DOHH2 (cell line): Measurements from ENCODE around the gene NUTM1.

Source experiments
- EZH2phosphoT487 ChIP-seq: fragments of 200-600 bp; sonication (generic); IDR thresholded peaks from 2 replicates; pipeline ENCODE4 v1.6.1; 2017; ENCODE audit warnings: borderline replicate concordance, mild to moderate bottlenecking, antibody characterized with exemption, low read length, moderate library complexity, mixed read lengths
- TF ChIP-seq, protein P1 (sequence below): fragments of 200-600 bp; sonication (generic); IDR thresholded peaks from one replicate; pipeline ENCODE4 v1.5.1; 2014; ENCODE audit warnings: antibody characterized with exemption, mild to moderate bottlenecking, low read depth, low read length; ENCODE audit not compliant: poor library complexity, severe bottlenecking

DNA sequence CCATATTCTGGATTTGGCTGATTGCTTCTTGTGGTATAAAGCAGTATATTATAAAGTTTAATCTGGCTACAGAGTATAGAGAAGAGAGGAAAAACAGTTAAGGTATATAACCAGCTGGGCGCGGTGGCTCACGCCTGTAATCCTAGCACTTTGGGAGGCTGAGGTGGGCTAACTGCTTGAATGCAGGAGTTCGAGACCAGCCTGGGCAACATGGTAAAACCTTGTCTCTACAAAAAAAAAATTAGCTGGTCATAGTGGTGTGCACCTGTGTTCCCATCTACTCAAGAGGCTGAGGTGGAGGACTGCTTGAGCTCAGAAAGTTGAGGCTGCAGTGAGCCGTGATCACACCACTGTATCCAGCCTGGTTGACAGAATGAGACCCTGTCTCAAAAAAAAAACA is 12.8 kb upstream of the NUTM1 start:
- TF ChIP-seq, protein P1, sequence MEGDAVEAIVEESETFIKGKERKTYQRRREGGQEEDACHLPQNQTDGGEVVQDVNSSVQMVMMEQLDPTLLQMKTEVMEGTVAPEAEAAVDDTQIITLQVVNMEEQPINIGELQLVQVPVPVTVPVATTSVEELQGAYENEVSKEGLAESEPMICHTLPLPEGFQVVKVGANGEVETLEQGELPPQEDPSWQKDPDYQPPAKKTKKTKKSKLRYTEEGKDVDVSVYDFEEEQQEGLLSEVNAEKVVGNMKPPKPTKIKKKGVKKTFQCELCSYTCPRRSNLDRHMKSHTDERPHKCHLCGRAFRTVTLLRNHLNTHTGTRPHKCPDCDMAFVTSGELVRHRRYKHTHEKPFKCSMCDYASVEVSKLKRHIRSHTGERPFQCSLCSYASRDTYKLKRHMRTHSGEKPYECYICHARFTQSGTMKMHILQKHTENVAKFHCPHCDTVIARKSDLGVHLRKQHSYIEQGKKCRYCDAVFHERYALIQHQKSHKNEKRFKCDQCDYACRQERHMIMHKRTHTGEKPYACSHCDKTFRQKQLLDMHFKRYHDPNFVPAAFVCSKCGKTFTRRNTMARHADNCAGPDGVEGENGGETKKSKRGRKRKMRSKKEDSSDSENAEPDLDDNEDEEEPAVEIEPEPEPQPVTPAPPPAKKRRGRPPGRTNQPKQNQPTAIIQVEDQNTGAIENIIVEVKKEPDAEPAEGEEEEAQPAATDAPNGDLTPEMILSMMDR, result no peak
- no peak for TF ChIP-seq EZH2phosphoT487
